Liver (tissue), 9 donors: ENCODE data around the gene HJURP. TPM values are rescaled to one million over a fixed set of nuclear protein-coding genes. Genes with fewer than 3 reads are reported as not detected.

Experiments
- DNase-seq: peaks from one replicate; pipeline ENCODE4 v3.0.0-alpha.2; 2017; ENCODE audit warnings: low spot score
- H3K27ac ChIP-seq, 2 donors: one replicate each; pipeline ENCODE4 v1.7.0; 2013; ENCODE audit warnings: inconsistent platforms in 2 of 2, low read length in 2 of 2, control low read depth in 1 of 2, low read depth in 1 of 2, mild to moderate bottlenecking in 1 of 2
- H3K27me3 ChIP-seq, 4 donors: one replicate each; pipeline versions ENCODE4 v1.6.1 to v1.7.0; 2013; ENCODE audit warnings: low read length in 3 of 4, inconsistent platforms in 1 of 4, mild to moderate bottlenecking in 1 of 4, moderate library complexity in 1 of 4; ENCODE audit not compliant: control insufficient read depth in 4 of 4, insufficient read depth in 4 of 4
- H3K36me3 ChIP-seq, 4 donors: one replicate each; pipeline versions ENCODE4 v1.6.1 to v1.7.0; 2013; ENCODE audit warnings: low read length in 3 of 4, mild to moderate bottlenecking in 3 of 4, low read depth in 1 of 4, moderate library complexity in 1 of 4; ENCODE audit not compliant: control insufficient read depth in 4 of 4, insufficient read depth in 3 of 4
- H3K4me1 ChIP-seq, 4 donors: one replicate each; pipeline versions ENCODE4 v1.6.1 to v1.7.0; 2013; ENCODE audit warnings: low read length in 3 of 4, mild to moderate bottlenecking in 3 of 4, moderate library complexity in 1 of 4; ENCODE audit not compliant: control insufficient read depth in 4 of 4, insufficient read depth in 4 of 4
- H3K4me3 ChIP-seq, 3 donors: one replicate each; pipeline versions ENCODE4 v1.6.1 to v1.7.0; 2013; ENCODE audit warnings: low read length in 3 of 3, control low read depth in 1 of 3, low read depth in 1 of 3, mild to moderate bottlenecking in 1 of 3
- H3K9ac ChIP-seq, 2 donors: one replicate each; pipeline ENCODE4 v1.7.0; 2013; ENCODE audit warnings: low read length in 2 of 2, mild to moderate bottlenecking in 2 of 2, moderate library complexity in 2 of 2, control low read depth in 1 of 2, low read depth in 1 of 2
- H3K9me3 ChIP-seq, 4 donors: one replicate each; pipeline versions ENCODE4 v1.6.1 to v1.7.0; 2013; ENCODE audit warnings: low read length in 3 of 4; ENCODE audit not compliant: control insufficient read depth in 4 of 4
- ATF3 ChIP-seq: IDR thresholded peaks from 2 replicates; pipeline ENCODE4 v1.6.1; 2016; ENCODE audit warnings: antibody characterized with exemption
- CTCF ChIP-seq: fragments of 150-350 bp; IDR thresholded peaks from 2 replicates; pipeline ENCODE4 v1.5.1; 2017; ENCODE audit warnings: improper control_type of control experiment, low read depth, low read length; ENCODE audit not compliant: missing input control
- EGR1 ChIP-seq, 2 donors: IDR thresholded peaks; 2 replicates each; pipeline ENCODE4 v1.6.1; 2016 to 2018; ENCODE audit warnings: antibody characterized with exemption in 2 of 2, low read depth in 2 of 2
- FOXA1 ChIP-seq: IDR thresholded peaks from 2 replicates; pipeline ENCODE4 v1.6.1; 2016; ENCODE audit warnings: antibody characterized with exemption
- HNF4A ChIP-seq, 2 donors: conservative IDR thresholded peaks; 2 replicates each; pipeline ENCODE4 v1.6.1; 2016; ENCODE audit warnings: antibody characterized with exemption in 2 of 2, mild to moderate bottlenecking in 2 of 2
- RAD21 ChIP-seq, 2 donors: IDR thresholded peaks; 2 replicates each; pipeline ENCODE4 v1.6.1; 2016; ENCODE audit warnings: antibody characterized with exemption in 2 of 2, mild to moderate bottlenecking in 2 of 2
- REST ChIP-seq: IDR thresholded peaks from 2 replicates; pipeline ENCODE4 v1.6.1; 2016; ENCODE audit warnings: antibody characterized with exemption, mild to moderate bottlenecking
- YY1 ChIP-seq: IDR thresholded peaks from 2 replicates; pipeline ENCODE4 v1.6.1; 2016; ENCODE audit warnings: antibody characterized with exemption, mild to moderate bottlenecking
- ZBTB33 ChIP-seq: IDR thresholded peaks from 2 replicates; pipeline ENCODE4 v1.6.1; 2016; ENCODE audit warnings: antibody characterized with exemption
- WGBS: extraction: QIAGEN DNeasy Blood & Tissue Kit; methylation state at CpG from one replicate; pipeline ENCODE4 v1.1.7; 2013; 5-methylcytosine and 5-hydroxymethylcytosine counted together
- polyA plus RNA-seq, 2 donors: library from polyadenylated mRNA; stranded (reverse) in 1 of 2; unstranded in 1 of 2; fragments of 200-250 nt in 1 of 2; fragments of >200 nt in 1 of 2; fragmentation: Nextera tagmentation in 1 of 2; extraction: Ambion mirVana in 1 of 2; gene quantifications; one replicate each; pipeline versions ENCODE4 v1.2.1 to v1.2.3, GENCODE V29; 2013 to 2015
- total RNA-seq, 2 donors: library from RNA; depleted of rRNA; stranded (reverse); fragments of >200 nt; gene quantifications; one replicate each; pipeline ENCODE4 v1.2.3, GENCODE V29; 2014
- donor health status: healthy.
- donor health status: healthy.
- donor health status: healthy.
- donor health status: healthy.
- donor health status: healthy.

The HJURP gene
- total and polyA plus RNA-seq, 4 donors: 0.08 to 32.9 (median 1.4) TPM

- H3K9ac ChIP-seq: no peak overlapping the region
- no peak overlapping the region for H3K27ac ChIP-seq
- no peak for DNase-seq
- TF ChIP-seq ZBTB33 (no peak), REST (no peak), RAD21 (IDR thresholded peaks at IDR 0.05) (no peak), YY1 (no peak), HNF4A (conservative IDR thresholded peaks at IDR 0.05) (no peak), EGR1 (IDR thresholded peaks at IDR 0.05; ENCODE audit: low read depth in 2 of 2) (no peak), FOXA1 (no peak)
- no peaks in the 10 kb centered on the region for H3K27me3 ChIP-seq
- no peaks in the 10 kb centered on the region for H3K9me3 ChIP-seq
- H3K36me3 ChIP-seq: no peaks in the 10 kb centered on the region
- 91% methylated on average over 4 of the region's 4 CpGs for WGBS
- H3K4me1 ChIP-seq: peaks cover 6 to 8% (median 7%) of the 10 kb centered on the region in 4 donors
- no peak overlapping the region for H3K4me3 ChIP-seq
These were observed 4.0 kb upstream of the HJURP start for GRCh38 chr2:233858331-233858730.

- Histone ChIP-seq H3K27ac (no peak overlapping the region), H3K27me3 (no peaks in the 10 kb centered on the region), H3K36me3 (no peaks in the 10 kb centered on the region), H3K4me3 (no peak overlapping the region), H3K9me3 (no peaks in the 10 kb centered on the region), H3K9ac (no peak overlapping the region), H3K4me1 (peaks cover 6 to 8% (median 7%) of the 10 kb centered on the region in 4 donors)
- DNase-seq: peak; percentile 82
- TF ChIP-seq RAD21 (IDR thresholded peaks at IDR 0.05) (peak; percentile 61 to 74), CTCF (peak; percentile 62), ATF3 (no peak)
- WGBS: 38% methylated on average over 9 of the region's 9 CpGs
These were observed 3.3 kb upstream of the HJURP start for GRCh38 chr2:233857511-233858141.
